Peyer's patch (tissue), 4 donors: ENCODE data around the gene MC5R.

ENCODE experiments used
- CTCF ChIP-seq, 6 experiments: fragments of 450-650 bp in 4 of 6; fragments of 200-600 bp in 2 of 6; sonication (generic) in 1 of 6; IDR thresholded peaks; one replicate each; pipeline ENCODE4 v1.5.1; 2017 to 2019; ENCODE audit warnings: antibody characterized with exemption in 6 of 6, mild to moderate bottlenecking in 3 of 6, moderate library complexity in 1 of 6
- POLR2A ChIP-seq, 2 donors: fragments of 450-650 bp; IDR thresholded peaks; one replicate each; pipeline ENCODE4 v1.5.1; 2017; ENCODE audit warnings: antibody characterized with exemption in 2 of 2, mild to moderate bottlenecking in 2 of 2, moderate library complexity in 2 of 2

DNA sequence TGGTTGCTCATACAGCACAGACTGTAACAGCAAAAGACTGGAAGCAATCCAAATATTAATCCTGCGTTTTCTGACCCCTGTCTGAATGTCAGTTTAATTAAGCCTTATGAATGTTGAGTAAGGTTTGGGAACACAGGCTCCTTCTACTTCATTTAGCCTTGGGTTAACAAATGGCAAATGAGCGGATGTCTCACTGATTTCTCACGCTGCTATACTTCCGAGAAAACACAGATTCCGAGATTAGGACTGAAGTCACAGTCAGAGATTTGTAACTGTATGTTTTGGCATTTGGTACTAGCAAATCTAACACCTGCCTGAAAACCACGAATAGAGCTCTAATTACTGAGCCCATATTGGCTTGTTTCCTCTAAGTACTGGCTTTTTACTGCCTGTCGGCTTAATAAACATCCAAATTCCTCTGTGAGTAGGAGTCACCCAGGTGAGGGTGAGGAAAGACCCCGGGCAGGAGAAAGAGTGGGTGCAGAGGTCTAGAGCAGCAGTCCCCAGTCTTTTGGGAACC is 10.6 kb downstream of the MC5R start:
- no peak for TF ChIP-seq POLR2A (IDR thresholded peaks at IDR 0.05)
- no peak for TF ChIP-seq CTCF (IDR thresholded peaks at IDR 0.05)
